Sigmoid colon (tissue), 4 donors: ENCODE data around the gene KLHL1.

Source experiments
- POLR2A ChIP-seq, 2 donors: fragments of 450-650 bp; IDR thresholded peaks; one replicate each; pipeline ENCODE4 v1.6.1; 2016; ENCODE audit warnings: antibody characterized with exemption in 2 of 2, mild to moderate bottlenecking in 2 of 2, moderate library complexity in 2 of 2
- POLR2AphosphoS5 ChIP-seq, 4 donors: sonication (generic); formaldehyde crosslinking; IDR thresholded peaks; one replicate each; pipeline ENCODE4 v1.6.1; 2017; ENCODE audit warnings: antibody characterized with exemption in 4 of 4
- TF ChIP-seq, protein P1 (sequence below), 4 experiments: fragments of 450-650 bp in 3 of 4; fragments of 200-600 bp in 1 of 4; IDR thresholded peaks; one replicate each; pipeline ENCODE4 v1.5.1; 2016 to 2019; ENCODE audit warnings: antibody characterized with exemption in 4 of 4, mild to moderate bottlenecking in 3 of 4, moderate library complexity in 2 of 4

DNA sequence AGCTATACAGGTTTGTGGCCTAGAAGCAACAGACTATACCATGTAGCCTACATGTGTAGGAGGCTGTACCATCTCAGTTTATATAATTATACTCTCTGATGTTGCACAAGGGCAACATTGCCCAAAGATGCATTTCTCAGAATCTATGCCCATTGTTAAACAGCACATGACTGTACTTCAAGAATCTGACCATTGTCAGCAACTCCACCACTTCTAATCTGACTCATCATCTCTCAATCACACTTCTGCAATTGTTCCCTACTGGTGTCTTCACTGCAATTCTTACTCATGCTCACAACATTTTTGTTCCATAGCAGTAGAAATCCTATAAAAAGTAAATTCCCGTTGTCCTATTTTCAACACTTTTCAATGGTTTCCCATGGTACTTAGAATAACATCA, 64.6 kb downstream of the KLHL1 start:
- TF ChIP-seq POLR2AphosphoS5 (IDR thresholded peaks at IDR 0.05), result no peak
- TF ChIP-seq, protein P1, sequence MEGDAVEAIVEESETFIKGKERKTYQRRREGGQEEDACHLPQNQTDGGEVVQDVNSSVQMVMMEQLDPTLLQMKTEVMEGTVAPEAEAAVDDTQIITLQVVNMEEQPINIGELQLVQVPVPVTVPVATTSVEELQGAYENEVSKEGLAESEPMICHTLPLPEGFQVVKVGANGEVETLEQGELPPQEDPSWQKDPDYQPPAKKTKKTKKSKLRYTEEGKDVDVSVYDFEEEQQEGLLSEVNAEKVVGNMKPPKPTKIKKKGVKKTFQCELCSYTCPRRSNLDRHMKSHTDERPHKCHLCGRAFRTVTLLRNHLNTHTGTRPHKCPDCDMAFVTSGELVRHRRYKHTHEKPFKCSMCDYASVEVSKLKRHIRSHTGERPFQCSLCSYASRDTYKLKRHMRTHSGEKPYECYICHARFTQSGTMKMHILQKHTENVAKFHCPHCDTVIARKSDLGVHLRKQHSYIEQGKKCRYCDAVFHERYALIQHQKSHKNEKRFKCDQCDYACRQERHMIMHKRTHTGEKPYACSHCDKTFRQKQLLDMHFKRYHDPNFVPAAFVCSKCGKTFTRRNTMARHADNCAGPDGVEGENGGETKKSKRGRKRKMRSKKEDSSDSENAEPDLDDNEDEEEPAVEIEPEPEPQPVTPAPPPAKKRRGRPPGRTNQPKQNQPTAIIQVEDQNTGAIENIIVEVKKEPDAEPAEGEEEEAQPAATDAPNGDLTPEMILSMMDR (IDR thresholded peaks at IDR 0.05), result no peak
- no peak for TF ChIP-seq POLR2A (IDR thresholded peaks at IDR 0.05)
